ENCODE results near the gene GMDS.

Gene GMDS

GRCh38 chr6:1737463-1738311, 507.7 kb downstream of the GMDS start:
- H3K4me3 ChIP-seq (ENCODE audit: low read depth, low read length): no peak overlapping the region
- no peak for DNase-seq (ENCODE audit: low read depth, low spot score)
- TF ChIP-seq CTCF (IDR thresholded peaks at IDR 0.05; ENCODE audit: low read depth, low read length): no peak
- in situ Hi-C loops (cut with HindIII; ENCODE audit: low sequenced_read_pairs): no loop called here

GRCh38 chr6:1736346-1737105, 508.9 kb downstream of the GMDS start:
- H3K4me3 ChIP-seq (ENCODE audit: low read depth, low read length): no peak overlapping the region
- in situ Hi-C loops (cut with HindIII; ENCODE audit: low sequenced_read_pairs): no loop called here
- no peak for DNase-seq (ENCODE audit: low read depth, low spot score)
- TF ChIP-seq CTCF (IDR thresholded peaks at IDR 0.05; ENCODE audit: low read depth, low read length): no peak

GRCh38 chr6:1735239-1735803, 510.1 kb downstream of the GMDS start:
- no peak overlapping the region for H3K4me3 ChIP-seq (ENCODE audit: low read depth, low read length)
- no peak for TF ChIP-seq CTCF (IDR thresholded peaks at IDR 0.05; ENCODE audit: low read depth, low read length)
- no peak for DNase-seq (ENCODE audit: low read depth, low spot score)
- in situ Hi-C loops (cut with HindIII; ENCODE audit: low sequenced_read_pairs): no loop called here

- in situ Hi-C loops (cut with HindIII; ENCODE audit: low sequenced_read_pairs): no loop called here
- DNase-seq (ENCODE audit: low read depth, low spot score): no peak
- TF ChIP-seq CTCF (IDR thresholded peaks at IDR 0.05; ENCODE audit: low read depth, low read length): no peak
- H3K4me3 ChIP-seq (ENCODE audit: low read depth, low read length): no peak overlapping the region
Measured at GRCh38 chr6:1730882-1731281, 514.5 kb downstream of the GMDS start.

GRCh38 chr6:1729750-1730140, 515.7 kb downstream of the GMDS start:
- no peak for TF ChIP-seq CTCF (IDR thresholded peaks at IDR 0.05; ENCODE audit: low read depth, low read length)
- in situ Hi-C loops (cut with HindIII; ENCODE audit: low sequenced_read_pairs): no loop called here
- no peak overlapping the region for H3K4me3 ChIP-seq (ENCODE audit: low read depth, low read length)
- no peak for DNase-seq (ENCODE audit: low read depth, low spot score)

- in situ Hi-C loops (cut with HindIII; ENCODE audit: low sequenced_read_pairs): no loop called here
- no peak overlapping the region for H3K4me3 ChIP-seq (ENCODE audit: low read depth, low read length)
- no peak for DNase-seq (ENCODE audit: low read depth, low spot score)
- TF ChIP-seq CTCF (IDR thresholded peaks at IDR 0.05; ENCODE audit: low read depth, low read length): no peak
Measured at GRCh38 chr6:1729133-1729749, 516.2 kb downstream of the GMDS start.
